ENCODE results near the gene ASPA. TPM values are rescaled to one million over a fixed set of nuclear protein-coding genes. Genes with fewer than 3 reads are reported as not detected.

Gene ASPA
- polyA plus RNA-seq, 3 donors, result 0.61 to 9.8 (median 4.7) TPM

DNA sequence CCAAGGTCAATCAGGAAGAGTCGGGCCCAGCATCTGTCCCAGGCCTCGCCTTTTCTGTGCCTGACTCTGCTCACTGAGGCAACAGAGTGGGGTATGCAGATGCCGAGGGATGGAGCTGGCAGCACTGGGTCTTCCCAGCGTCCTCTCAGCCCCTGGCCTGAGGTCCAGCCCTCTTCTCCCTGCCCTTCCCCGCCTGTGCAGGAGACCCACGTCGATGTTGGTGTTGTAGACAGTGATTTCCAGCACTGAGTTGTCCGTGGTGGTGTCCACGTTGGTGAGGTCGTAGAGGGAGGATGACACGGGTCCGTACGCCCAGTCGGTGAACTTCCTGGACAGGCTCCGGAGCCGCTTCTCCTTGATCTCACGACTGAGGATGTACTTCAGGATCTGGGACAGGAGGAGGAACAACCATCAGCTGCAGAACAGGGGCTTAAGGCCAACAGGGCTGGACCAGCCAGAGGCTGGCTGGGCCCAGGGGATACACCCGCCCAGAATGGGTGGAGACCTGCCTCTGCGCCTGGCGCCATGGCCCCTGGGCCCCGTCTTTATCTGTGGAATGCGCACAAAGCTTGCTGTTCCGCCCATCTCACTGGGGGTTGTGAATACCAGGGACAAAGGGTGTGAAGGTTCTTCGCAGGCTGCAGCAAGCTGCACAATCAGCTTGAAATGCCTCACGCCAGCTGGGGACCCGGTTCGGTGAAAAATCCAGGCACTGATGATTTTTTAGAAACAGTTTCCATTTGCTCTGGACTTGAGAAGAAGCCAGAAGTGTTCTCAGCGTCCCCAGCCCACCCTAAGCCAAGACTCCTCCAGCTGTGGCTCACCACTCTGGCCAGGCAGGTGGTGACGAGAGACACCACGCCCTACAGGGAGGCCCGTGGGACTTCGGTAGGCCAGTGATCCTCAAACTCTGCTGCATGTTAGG lies 54.3 kb downstream of the ASPA start:
- WGBS, 3 donors, result 41 to 51% (median 42%) methylated on average over 32 of the region's 32 CpGs

GRCh38 chr17:3531266-3532101 lies 55.7 kb downstream of the ASPA start:
- no peak overlapping the region for H3K27ac ChIP-seq (ENCODE audit: low read depth, low read length)

More for the DNA sequence above, 54.3 kb downstream of the ASPA start:
- no peak overlapping the region for H3K27ac ChIP-seq (ENCODE audit: low read depth, low read length)

GRCh38 chr17:3532106-3532858 lies 56.5 kb downstream of the ASPA start:
- no peak overlapping the region for H3K27ac ChIP-seq (ENCODE audit: low read depth, low read length)
- WGBS, 3 donors, result 88 to 90% (median 88%) methylated on average over 34 to 36 of the region's 36 CpGs

More at GRCh38 chr17:3531266-3532101, 55.7 kb downstream of the ASPA start:
- WGBS, 3 donors, result 64 to 78% (median 69%) methylated on average over 21 of the region's 21 CpGs

DNA sequence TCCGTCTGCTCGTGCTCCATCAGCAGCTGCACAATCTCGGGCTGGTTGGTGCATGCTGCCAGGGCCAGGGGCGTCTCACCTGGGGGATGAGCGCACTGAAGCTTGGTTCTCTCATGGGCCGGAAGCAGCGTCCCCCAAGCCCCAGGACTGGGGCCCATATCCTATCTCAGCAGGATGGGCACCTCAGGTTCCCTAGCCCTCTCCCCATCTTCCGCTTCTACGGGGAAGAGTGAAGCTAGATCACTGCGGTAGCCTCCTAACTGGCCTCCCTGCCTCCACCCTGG lies 57.0 kb downstream of the ASPA start:
- H3K27ac ChIP-seq (ENCODE audit: low read depth, low read length), result no peak overlapping the region
- 87 to 93% (median 92%) methylated on average over 10 of the region's 10 CpGs for WGBS, 3 donors

DNA sequence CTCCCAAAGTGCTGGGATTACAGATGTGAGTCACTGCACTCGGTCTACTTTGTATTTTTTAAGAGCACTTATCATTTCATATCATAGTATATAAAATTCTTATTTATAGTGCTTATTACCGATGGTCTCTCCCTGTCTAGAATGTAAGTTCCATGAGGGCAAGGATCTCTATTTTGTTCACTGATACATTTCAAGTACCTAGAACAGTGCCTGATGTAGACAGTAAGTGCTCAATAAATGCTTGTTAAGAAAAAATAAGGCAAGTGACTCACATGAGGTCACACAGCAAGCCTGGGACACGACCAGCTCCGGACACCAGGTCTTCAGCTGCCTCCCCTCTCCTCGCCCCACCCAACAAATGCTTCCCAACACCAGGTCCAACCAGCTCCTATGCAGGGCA lies 58.0 kb downstream of the ASPA start:
- 85 to 95% (median 92%) methylated on average over 5 of the region's 5 CpGs for WGBS, 3 donors
- H3K27ac ChIP-seq (ENCODE audit: low read depth, low read length), result no peak overlapping the region

DNA sequence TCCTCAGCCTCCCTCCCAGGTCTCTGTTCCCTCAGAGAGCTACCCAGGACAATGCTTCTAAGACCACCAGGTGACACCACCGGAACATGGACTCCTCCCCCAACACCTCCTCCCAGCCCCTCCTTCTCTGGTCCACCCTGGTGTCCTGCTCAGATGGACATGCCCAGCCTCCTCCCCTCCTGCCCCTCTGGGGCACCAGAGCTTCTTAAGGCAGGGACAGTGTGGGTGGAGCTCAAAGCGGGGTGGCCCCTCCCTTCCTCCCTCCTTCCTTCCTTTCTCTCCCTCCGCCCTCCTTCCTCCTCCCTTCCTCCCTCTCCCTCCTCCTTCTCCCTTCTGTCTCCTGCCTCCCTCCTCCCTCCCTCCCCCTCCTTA lies 59.1 kb downstream of the ASPA start:
- WGBS, 3 donors, result 16 to 40% (median 21%) methylated on average over 3 of the region's 3 CpGs
- H3K27ac ChIP-seq (ENCODE audit: low read depth, low read length), result no peak overlapping the region

GRCh38 chr17:3535253-3535995 lies 59.6 kb downstream of the ASPA start:
- WGBS, 3 donors, result 2 to 4% (median 2%) methylated on average over 44 of the region's 44 CpGs
- H3K27ac ChIP-seq (ENCODE audit: low read depth, low read length), result no peak overlapping the region

DNA sequence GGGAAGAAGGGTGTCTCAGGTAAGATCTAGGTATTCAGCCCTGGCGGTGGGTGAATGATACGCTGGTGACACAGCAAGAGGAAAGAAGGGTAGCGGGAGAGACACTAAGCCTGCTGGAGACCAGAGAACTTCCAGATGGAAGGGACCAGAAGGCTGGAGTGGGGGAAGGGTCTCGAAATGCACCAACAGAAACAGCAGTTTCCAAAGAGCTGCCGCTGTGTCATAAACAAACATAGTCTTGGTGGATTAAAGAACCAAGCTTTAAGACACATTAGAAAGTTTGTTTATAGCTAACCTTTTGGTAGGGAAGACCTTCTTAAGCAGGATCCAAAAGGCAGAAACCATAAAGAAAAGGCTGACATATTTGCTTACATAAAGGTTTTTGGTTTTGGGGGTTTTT lies 60.9 kb downstream of the ASPA start:
- H3K27ac ChIP-seq (ENCODE audit: low read depth, low read length), result no peak overlapping the region
- 80 to 91% (median 90%) methylated on average over 5 of the region's 5 CpGs for WGBS, 3 donors

- no peak overlapping the region for H3K27ac ChIP-seq (ENCODE audit: low read depth, low read length)
- 63 to 78% (median 63%) methylated on average over 8 of the region's 8 CpGs for WGBS, 3 donors
Measured at GRCh38 chr17:3539881-3540540, 64.2 kb downstream of the ASPA start.

- no peak overlapping the region for H3K27ac ChIP-seq (ENCODE audit: low read depth, low read length)
- 59 to 76% (median 75%) methylated on average over 14 to 16 of the region's 16 CpGs for WGBS, 3 donors
Measured at GRCh38 chr17:3542410-3543088, 66.8 kb downstream of the ASPA start.

- WGBS, 3 donors, result 65 to 84% (median 70%) methylated on average over 10 of the region's 10 CpGs
- no peak overlapping the region for H3K27ac ChIP-seq (ENCODE audit: low read depth, low read length)
Measured at GRCh38 chr17:3543453-3543852, 67.7 kb downstream of the ASPA start.

DNA sequence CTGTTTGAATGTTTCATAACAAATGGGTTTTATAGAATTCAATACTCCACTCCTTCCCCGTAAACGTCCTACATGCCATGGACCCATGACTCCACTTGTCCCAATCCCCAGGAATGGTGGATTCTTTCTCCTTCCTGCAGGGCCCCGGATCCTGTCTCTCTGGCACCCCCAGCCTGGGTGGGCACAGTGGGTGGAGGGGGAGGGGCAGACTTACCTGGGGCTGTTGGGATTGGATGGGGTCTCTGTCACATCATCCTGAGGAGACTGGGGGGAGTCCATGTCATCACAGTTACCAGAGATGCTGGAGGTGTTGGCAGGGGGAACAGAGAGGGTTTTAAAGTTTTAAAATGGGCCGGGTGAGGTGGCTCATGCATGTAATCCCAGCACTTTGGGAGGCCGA lies 68.6 kb downstream of the ASPA start:
- WGBS, 3 donors, result 82 to 84% (median 84%) methylated on average over 5 of the region's 5 CpGs
- H3K27ac ChIP-seq (ENCODE audit: low read depth, low read length), result no peak overlapping the region

- H3K27ac ChIP-seq (ENCODE audit: low read depth, low read length), result no peak overlapping the region
- 64 to 69% (median 67%) methylated on average over 9 of the region's 9 CpGs for WGBS, 3 donors
Measured at GRCh38 chr17:3545151-3545550, 69.4 kb downstream of the ASPA start.

- WGBS, 3 donors, result 85 to 95% (median 89%) methylated on average over 1 to 5 of the region's 5 CpGs
- H3K27ac ChIP-seq (ENCODE audit: low read depth, low read length), result no peak overlapping the region
Measured at GRCh38 chr17:3546521-3546920, 70.7 kb downstream of the ASPA start.

DNA sequence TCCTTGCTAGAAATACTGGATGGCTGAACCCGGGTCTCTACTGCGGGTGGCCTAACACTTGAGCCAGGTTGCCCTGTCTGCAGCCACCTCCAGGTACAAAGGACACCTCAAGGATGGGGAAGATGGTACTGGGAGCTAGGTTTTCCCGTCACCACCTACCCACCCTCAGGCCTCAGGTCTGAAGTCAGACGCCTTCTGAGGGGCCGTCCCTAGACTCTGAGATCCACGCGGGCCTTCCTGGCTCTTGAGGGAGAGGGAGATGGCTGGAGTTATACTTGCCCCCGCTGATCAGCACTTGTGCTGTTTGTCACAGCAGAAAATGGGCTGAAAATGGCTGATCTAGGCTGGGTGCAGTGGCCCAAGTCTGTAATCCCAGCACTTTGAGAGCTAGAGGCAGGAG lies 71.2 kb downstream of the ASPA start:
- WGBS, 3 donors, result 91 to 97% (median 93%) methylated on average over 8 of the region's 8 CpGs
- H3K27ac ChIP-seq (ENCODE audit: low read depth, low read length), result no peak overlapping the region

- WGBS, 3 donors, result 72 to 83% (median 74%) methylated on average over 11 of the region's 11 CpGs
- H3K27ac ChIP-seq (ENCODE audit: low read depth, low read length), result no peak overlapping the region
Measured at GRCh38 chr17:3547628-3548027, 71.8 kb downstream of the ASPA start.

DNA sequence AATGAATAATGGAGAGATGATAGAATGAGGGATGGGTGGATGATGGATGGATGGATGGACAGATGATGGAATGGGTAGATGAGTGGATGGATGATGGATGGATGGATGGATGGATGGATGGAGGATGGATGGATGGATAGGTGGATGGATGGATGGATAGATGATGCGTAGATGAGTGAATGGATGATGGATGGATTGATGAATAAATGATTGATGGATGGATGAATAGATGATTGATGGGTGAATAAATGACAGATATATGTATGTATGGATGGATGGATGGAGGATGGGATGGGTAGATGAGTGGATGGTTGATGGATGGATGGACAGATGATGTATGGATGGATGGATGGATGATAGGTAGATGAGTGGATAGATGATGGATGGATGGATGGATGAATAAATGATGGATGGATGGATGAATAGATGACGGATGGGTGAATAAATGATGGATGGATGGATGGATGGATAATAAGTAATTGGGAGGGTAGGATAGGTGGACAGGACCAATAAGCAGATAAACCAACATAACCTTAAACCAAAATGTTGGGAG lies 73.9 kb downstream of the ASPA start:
- 91 to 98% (median 94%) methylated on average over 2 of the region's 2 CpGs for WGBS, 3 donors

More for the DNA sequence above, 73.9 kb downstream of the ASPA start:
- no peak overlapping the region for H3K27ac ChIP-seq (ENCODE audit: low read depth, low read length)

Measured in adipose tissue (tissue), 3 donors.